Sigmoid colon (tissue), 4 donors: ENCODE data around the gene BCAS3.

Experiments
- CTCF ChIP-seq, 4 experiments: fragments of 450-650 bp in 3 of 4; fragments of 200-600 bp in 1 of 4; IDR thresholded peaks; one replicate each; pipeline ENCODE4 v1.5.1; 2016 to 2019; ENCODE audit warnings: antibody characterized with exemption in 4 of 4, mild to moderate bottlenecking in 3 of 4, moderate library complexity in 2 of 4
- EP300 ChIP-seq, 4 donors: sonication (generic); formaldehyde crosslinking; IDR thresholded peaks; one replicate each; pipeline ENCODE4 v1.6.1; 2017; ENCODE audit warnings: antibody characterized with exemption in 4 of 4
- POLR2A ChIP-seq, 2 donors: fragments of 450-650 bp; IDR thresholded peaks; one replicate each; pipeline ENCODE4 v1.6.1; 2016; ENCODE audit warnings: antibody characterized with exemption in 2 of 2, mild to moderate bottlenecking in 2 of 2, moderate library complexity in 2 of 2
- POLR2AphosphoS5 ChIP-seq, 4 donors: sonication (generic); formaldehyde crosslinking; IDR thresholded peaks; one replicate each; pipeline ENCODE4 v1.6.1; 2017; ENCODE audit warnings: antibody characterized with exemption in 4 of 4

GRCh38 chr17:61369751-61370150 lies 692.1 kb downstream of the BCAS3 start:
- TF ChIP-seq CTCF (IDR thresholded peaks at IDR 0.05) (no peak), POLR2A (IDR thresholded peaks at IDR 0.05) (no peak), POLR2AphosphoS5 (IDR thresholded peaks at IDR 0.05) (no peak), EP300 (IDR thresholded peaks at IDR 0.05) (no peak)
